Measurements from ENCODE around the gene CCDC127.
"Not testable (repeated sequence)": the region's sequence is repeated elsewhere in the genome, so short reads cannot be mapped to it uniquely, and the experiment has no call there.

Gene CCDC127

DNA sequence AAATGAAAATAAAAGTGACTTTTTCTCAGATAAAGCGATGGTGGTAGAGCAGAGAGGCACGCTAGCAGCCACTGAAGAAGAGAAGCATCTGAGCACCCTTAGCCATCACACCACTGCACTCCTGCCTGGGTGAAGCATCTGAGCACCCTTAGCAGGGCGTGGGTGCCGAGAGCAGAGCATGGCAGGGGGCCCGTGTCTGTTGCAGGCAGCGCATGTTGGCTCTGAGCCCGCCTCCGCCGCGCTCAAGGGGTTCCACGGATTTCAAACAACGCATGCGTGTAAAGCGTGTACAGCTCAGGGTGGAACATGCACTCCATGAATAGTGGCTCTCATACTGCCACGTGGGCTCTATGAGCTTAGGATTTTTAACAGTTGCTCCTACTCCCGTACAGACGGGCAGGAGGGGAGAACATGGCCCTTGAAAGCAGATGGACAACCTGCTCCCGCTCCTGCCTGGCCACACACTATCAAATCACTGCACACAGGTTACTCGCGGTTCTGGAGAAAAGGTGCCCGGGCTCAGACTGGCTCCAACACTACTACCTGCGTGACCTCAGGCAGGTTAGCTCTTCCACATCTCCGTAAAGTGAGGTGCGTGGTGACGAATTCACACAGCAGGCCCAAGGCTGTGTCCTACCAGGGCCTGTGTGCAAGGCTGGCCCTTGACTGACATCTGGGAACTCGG is 14.6 kb downstream of the CCDC127 start:
- DNase-seq: no peak

GRCh38 chr5:201672-202071 is 16.3 kb downstream of the CCDC127 start:
- no peak for DNase-seq

GRCh38 chr5:200985-201384 is 17.0 kb downstream of the CCDC127 start:
- DNase-seq: no peak

DNA sequence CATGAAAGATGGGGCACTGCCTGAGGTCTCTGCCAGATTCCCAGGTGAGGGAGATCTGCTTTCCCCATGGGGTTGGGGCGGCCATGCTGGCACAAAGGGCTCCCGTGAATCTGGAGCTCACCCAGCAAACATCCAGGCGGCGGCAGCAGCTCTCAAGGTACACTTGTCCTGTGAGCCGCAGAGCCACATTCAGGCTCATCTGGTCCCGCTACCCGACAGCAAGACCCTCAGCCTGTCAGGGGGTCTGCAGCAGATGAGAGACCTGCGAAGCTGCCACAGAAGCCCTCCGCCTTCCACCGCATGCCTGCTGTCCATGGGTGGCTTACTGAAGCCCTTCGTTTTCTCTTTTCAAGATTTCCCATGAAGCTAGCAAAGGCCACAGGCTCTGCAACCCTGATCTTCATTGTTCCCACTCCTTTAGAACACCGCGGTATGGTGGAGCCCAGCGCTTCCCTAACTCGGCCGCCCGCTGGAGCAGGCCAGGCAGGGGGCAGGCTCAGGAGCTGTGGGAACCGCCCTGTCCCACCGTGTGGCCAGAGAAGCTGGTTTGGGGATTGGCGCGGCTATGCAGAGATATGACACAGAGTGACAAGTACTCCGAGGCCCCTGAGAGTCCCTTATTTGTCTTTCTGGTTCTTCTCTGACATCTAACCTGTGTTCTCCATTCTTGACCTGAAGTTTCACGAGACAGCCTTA is 17.9 kb downstream of the CCDC127 start:
- DNase-seq: no peak

DNA sequence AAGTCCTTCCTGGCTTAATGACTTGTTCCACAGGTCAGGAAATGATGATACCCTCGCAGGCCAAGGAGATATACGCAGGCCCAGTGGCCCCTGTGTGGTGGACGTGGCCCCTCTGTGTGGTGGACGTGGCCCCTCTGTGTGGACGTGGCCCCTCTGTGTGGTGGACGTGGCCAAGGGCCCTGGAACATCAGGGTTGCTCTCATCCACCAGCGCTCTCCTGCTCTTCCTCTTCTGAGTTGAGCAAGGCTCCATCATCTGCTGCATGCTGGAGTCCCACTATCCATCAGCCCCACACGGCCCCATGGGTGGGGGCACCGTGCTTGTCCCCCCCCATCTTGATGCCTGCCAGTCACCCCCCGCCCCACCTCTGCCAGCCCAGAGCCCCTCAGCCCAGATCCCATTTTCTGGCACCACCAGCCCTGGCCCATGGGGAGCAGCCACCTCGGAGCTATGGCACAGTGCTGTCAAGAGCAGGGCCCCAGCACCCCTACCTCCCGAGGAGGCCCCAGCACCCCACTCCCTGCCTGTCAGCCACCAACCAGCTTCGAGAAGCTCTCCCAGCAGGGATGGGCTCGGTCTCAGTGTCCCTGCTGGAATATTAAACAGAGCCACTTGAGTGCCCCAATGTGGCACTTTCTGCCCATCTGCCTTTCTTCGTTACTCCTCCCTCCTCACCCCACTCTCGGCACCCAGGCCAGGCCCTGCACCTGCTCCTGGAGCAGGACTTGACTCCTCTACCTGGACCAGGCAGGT is 18.6 kb downstream of the CCDC127 start:
- DNase-seq: no peak

- no peak for DNase-seq
Measured at GRCh38 chr5:198516-199196, 19.3 kb downstream of the CCDC127 start.

GRCh38 chr5:197892-198489 is 20.0 kb downstream of the CCDC127 start:
- DNase-seq: no peak

DNA sequence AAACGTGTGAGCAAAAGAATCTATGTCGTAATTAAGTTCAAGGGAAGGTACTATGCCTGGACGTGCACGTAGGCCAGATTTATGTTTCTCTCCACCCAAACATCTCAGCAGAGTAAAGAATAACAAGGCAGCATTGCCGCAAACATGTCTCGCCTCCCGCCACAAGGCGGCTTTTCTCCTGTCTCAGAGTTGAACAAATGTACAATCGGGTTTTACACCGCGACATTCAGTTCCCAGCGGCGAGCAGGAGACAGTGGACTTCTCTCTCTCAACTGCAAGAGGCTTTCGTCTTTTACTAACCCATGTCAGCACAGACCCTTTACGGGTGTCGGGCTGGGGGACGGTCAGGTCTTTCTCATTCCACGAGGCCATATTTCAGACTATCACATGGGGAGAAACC is 20.9 kb downstream of the CCDC127 start:
- DNase-seq: not testable (repeated sequence)

DNA sequence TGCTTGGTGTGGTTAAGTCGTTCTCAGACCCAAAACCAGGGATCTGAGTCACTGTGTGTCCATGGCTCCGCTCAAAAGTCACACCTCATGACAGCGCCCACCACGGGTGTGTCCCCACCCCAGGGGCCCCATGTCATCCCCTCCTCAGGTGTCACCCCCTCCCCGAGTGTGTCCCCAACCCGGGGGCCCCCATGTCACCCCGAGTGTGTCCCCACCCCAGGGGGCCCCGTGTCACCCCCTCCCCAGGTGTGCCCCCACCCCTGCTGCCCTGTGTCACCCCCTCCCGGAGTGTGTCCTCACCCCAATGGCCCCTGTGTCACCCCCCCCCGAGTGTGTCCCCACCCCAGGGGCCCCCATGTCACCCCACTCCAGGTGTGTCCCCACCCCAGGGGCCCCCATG is 21.6 kb downstream of the CCDC127 start:
- DNase-seq: no peak

- no peak for DNase-seq
Measured at GRCh38 chr5:195401-196160, 22.4 kb downstream of the CCDC127 start.

- no peak for DNase-seq
Measured at GRCh38 chr5:194603-195209, 23.2 kb downstream of the CCDC127 start.

GRCh38 chr5:194102-194501 is 23.9 kb downstream of the CCDC127 start:
- DNase-seq: no peak

DNA sequence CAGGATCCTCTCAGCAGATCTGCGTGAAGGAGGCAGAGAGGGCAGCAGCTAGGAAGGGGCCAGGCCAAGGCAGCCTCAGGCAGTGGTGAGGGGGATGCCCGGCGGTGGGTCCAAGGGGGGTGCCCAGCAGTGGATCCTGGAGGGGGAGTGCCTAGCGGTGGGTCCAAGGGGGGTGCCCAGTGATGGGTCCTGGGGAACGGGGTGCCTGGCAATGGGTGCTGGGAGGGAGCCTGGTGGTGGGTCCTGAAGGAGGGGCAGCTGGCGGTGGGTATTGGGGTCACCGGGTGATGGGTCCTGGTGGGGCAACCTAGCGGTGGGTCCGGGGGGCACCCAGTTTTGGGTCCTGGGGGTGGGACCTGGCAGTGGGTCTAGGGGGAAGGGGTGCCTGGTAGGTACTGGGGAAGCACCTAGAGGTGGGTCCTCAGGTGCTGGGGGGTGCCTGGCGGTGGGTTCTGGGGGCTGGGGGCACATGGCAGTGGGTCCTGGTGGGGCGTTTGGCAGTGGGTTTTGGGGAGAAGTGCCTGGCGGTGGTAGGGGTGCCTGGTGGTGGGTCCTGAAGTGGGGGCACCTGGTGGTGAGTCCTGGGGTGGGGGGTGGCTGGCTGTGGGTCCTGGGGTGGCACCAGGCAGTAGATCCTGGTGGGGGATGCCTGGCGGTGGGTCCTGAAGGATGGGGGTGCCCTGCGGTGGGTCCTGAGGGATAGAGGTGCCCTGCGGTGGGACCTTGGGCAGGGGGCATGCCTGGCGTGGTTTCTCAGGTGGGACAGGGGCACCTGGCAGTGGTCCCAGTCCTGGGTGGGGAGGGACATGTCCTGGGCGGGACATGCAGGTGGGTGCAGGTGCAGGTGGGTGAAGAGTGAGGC is 24.8 kb downstream of the CCDC127 start:
- DNase-seq: no peak

DNA sequence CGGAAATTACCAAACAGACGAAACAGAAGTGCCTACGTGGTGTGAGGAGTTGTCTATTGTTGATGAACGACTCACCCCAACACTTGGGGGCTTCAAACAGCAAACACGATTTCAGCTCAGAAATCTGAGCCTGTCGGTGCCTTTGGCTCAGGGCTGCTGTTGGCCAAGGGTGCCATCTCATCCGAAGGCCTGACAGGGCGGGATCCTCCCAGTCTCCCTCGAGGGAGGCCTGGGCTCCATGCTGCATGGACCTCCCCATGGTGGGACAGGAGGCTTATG is 25.3 kb downstream of the CCDC127 start:
- no peak for DNase-seq

DNA sequence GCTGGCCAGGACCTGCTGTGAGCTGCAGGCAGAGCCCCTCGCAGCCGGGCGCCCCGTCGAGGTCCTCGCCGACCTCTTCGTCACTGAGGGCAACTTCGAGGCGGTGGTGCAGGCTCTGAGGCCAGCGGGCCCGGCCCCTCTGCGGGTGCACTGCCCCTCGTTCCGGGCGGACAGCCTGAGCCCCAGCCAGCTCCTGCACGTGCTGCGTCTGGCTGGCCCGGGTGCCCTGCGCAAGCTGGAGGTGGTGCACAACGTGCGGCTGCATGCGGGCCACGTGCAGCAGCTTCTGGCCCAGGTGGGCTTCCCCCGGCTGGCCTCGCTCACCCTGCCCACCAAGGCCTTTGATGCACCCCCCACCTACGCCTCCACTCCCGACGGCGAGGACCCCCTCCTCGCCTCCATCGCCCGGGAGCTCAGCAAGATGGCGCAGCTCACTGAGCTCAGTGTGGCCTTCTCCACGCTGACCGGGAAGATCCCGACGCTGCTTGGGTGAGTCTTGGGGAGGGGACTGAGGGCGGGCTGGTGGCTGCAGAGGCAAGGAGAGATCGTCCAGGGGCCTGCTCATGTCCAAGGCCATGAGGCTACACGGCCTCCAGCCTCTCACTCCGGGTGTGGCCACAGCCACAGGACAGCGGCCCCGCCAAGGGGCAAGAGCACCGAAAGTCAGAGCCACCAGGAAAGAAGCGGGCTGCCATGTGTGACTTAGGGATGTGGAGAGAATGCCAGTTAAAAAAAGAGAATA is 25.8 kb downstream of the CCDC127 start:
- DNase-seq: no peak

DNA sequence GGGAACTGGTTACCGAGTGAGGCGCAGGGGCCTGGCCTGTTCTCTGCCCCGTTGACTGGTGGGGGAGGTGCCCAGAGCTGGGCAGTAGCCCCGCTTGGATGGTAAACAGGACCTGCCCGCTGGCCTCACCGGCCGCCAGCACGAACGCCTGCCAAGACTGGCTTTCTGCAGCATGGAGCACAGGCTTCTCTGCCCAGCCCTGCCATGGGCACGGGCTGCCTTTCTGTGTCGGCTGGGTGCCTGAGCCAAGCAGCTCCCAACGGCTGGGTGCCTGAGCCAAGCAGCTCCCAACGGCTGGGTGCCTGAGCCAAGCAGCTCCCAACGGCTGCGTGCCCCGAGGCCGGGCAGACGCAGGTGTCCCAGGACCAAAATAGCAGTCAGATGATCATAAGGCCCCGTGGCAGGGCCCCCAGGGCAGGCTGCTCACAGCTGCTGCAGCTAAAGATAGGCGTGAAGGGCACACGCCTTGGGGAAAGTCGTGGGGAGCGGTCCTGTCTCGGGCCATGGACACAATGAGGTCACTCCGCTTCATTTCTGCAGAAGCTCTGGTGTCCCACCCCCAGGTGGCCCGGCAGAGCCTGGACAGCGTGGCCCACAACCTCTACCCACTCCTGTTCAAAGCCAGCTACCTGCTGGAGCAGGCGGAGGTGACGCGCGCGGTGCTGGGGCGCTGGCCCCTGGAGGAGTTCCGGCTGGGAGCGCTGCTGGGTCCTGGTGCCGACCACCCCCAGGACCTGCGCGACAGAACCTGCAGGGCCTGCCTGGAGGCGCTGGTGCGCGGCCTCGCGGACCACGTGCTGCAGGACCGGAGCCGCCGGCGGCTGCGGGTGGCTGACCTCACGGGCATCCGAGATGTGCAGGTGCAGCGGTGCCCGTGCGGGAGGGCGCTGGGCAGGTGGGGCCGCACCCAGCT is 26.7 kb downstream of the CCDC127 start, which contains the start of gene LRRC14B:
Gene LRRC14B, plus strand, starts transcription at position 460 of the 913 bp plus-strand sequence. Its CDS starts 44 bp downstream, at position 504.
- no peak for DNase-seq

- DNase-seq: no peak
Measured at GRCh38 chr5:190366-191035, 27.5 kb downstream of the CCDC127 start.

- no peak for DNase-seq
Measured at GRCh38 chr5:189976-190365, 28.0 kb downstream of the CCDC127 start.

Measured in activated CD4-positive, alpha-beta T cell treated with anti-CD3 and anti-CD28 coated beads, Interleukin-2, amount 50 U/mL, for 48 hours (primary cell).